GM19193 (cell line): ENCODE results near the gene ALAS1.

Experiments
- POLR2A ChIP-seq: IDR thresholded peaks from 4 replicates; pipeline ENCODE4 v1.6.1; 2011; ENCODE audit not compliant: insufficient read depth, insufficient read length; ENCODE audit errors: extremely low read depth

Gene ALAS1

DNA sequence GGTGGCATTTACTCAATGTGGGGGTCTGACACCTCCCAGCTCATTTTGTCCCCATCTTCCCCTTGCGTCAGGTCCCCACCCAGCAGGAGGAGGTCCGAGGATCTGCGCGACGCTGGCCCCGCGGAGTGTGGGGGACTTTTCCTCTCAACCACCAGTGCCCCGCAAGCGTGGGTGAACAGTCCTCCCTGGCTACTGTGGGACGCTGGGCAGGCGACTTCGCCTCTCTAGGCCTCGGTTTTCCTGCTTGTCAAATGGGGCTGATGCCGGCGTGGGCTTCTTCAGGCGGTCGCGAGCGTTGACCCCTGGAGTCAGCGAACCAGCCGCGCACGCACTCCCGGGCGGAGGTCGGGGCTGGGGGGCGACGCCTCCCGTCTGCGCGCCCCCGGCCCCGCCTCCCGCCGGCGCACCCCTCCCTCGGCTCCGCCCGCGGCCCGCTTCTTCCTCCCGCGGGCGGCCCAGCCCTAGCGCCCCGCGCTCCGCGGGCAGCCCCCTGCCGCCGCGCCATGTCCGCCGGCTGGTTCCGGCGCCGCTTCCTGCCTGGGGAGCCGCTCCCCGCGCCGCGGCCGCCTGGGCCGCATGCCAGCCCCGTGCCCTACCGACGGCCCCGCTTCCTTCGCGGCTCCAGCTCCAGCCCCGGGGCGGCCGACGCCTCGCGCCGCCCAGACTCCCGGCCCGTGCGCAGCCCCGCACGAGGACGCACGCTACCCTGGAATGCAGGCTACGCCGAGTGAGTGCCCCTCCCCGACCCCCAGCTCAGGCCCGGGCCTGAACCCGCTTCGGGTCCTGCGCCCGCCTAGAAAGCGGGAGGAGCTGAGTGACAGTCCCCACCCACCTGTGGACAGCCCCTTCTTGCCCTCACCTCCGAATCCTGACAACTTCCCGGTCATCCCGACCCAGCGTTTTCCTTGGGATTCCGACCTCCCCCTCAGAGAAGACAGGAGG is 47.6 kb downstream of the ALAS1 start, which contains the start of gene PPM1M:
PPM1M (plus strand) TSS at position 438 of the 942 bp plus-strand sequence; CDS start at position 504, 66 bp downstream.
- TF ChIP-seq POLR2A: peak; percentile 40

DNA sequence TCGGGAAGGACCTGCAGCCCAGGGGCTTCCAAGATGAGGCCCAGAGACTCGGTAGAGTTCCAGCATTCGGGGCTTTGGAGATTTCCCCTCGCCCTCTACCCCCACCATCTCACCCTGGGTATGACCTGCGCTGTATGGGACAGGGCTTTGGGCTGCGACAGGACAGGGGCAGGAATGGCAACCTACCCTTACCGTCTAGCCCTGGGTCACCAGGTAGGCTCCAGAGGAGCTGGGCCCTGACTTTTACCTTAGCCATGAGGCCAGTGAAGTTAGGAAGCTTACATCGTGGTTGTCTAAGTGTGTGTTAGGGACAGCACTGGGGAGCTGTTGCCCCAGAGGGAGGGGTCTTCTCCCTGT is 48.3 kb downstream of the ALAS1 start:
- TF ChIP-seq POLR2A: no peak

DNA sequence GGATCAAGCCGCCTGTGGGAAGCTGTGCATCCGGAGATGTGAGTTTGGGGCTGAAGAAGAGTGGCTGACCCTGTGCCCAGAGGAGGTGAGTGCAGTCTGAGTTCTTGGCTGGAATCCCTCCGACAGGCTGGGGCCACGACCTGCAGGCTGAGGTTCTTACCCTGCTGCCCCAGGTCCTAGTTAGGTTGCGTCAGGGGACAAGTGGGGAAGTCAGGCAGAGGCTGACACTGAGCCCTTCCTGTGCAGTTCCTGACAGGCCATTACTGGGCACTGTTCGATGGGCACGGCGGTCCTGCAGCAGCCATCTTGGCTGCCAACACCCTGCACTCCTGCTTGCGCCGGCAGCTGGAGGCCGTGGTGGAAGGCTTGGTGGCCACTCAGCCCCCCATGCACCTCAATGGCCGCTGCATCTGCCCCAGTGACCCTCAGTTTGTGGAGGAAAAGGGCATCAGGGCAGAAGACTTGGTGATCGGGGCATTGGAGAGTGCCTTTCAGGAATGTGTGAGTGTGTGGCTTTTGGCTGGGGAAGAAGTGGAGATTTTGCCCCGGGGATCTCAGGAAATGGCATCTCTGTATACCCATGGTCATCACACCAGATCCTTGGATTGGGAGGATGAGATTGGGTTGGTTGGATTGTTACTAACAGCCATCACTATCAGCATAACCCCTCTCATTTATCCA is 48.9 kb downstream of the ALAS1 start:
- TF ChIP-seq POLR2A: no peak

DNA sequence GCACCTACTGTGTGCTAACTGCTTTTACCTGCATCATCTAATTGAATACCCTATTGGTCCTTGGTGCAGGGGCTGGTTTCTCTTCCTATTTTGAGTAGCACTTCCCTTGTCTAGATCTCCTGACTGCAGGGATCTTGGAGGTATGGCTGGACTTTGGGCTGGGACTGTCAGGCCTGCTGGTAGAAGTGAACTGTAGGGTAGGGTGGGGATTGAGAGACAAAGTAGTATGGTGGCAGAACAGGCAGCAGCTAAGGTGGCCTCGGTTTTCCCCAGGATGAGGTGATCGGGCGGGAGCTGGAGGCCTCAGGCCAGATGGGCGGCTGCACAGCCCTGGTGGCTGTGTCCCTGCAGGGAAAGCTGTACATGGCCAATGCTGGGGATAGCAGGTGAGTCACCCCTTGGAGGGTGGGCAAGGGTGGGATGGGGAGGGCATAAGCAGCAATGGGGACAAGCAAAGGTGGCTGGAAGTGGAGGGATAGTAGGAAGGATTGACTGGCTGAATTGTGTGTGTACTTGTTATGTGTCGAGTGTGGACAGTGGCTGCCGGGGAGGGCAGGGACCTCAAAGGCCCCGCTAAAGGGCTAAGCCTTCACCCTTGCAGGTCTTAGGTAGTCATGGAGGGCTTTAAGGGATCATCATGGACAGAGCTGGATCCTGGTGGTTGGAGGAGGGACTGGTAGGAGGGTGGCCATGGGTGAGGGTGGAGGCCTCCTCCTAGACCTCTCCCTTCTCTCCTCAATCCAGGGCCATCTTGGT is 49.6 kb downstream of the ALAS1 start:
- no peak for TF ChIP-seq POLR2A

DNA sequence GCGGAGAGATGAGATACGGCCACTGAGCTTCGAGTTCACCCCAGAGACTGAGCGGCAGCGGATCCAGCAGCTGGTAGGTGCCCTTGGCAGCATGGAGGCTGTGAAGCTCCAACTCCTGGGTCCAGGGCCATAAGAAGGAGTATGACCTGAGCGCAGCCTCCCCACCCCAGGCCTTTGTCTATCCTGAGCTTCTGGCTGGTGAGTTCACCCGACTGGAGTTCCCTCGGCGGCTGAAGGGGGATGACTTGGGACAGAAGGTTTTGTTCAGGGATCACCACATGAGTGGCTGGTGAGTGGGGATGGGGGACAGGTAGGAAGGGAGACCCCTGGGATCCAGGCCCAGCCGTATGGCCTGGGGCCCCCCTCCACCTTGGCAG is 50.2 kb downstream of the ALAS1 start:
- TF ChIP-seq POLR2A: no peak

DNA sequence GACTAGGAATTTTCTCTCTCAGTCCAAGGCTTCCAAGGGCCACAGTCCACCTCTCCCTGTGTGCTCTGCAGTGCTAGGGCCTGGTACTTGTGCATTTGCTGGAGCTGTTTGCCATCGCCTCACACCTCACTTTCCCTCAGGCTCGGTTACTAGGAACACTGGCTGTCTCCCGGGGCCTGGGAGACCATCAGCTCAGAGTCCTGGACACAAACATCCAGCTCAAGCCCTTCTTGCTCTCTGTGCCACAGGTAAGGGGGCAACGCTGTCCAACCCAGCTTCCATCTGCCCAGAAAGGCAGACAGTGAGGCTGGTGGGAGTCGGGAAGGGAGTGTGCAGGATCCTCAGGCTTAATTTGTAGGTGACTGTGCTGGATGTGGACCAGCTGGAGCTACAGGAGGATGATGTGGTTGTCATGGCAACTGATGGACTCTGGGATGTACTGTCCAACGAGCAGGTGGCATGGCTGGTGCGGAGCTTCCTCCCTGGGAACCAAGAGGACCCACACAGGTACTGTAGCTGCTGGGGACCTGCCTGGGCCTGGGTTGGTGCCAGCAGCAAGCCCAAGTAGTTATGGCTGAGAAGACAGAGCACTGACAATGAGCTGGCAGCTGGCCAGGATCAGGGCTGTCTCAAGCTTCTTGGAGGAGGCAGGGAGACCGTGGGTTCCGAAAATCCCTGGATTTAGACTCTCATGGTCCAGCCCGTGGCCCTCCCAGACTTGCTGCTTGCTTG is 51.0 kb downstream of the ALAS1 start:
- no peak for TF ChIP-seq POLR2A

DNA sequence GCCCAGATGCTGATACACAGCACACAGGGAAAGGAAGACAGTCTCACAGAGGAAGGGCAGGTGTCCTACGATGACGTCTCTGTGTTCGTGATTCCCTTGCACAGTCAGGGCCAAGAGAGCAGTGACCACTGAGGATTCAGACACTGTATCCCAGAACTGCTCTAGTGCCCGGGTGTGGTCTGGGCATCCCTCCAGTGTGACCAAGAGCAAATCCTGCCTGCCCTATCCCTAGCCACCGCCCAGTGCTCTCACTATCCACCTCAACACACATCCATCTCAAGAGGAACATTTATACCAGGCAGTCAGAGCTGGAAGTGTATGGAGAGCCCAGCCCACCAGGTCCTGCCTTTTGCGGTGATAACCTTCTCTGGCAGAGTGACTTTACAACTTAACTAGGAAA is 51.7 kb downstream of the ALAS1 start:
- no peak for TF ChIP-seq POLR2A

DNA sequence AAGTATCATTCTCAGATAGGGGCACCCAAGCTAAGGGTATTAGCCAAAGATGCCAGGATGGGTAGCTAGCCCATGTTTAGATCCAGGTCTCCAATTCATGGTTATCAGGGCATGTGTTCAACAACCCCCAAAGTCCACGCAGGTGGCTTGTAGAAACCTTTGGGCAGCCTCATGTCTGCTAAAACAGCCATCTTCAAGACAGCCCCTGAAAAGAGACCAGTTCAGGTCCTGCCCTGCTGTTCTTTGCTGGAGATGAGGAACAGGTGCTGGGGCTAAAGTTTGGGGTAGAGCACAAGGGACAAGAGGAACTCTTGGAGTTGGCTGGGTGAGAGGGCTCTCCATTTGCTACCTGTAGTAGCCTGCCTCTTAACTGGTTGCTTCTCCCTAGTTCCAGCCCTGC is 52.2 kb downstream of the ALAS1 start:
- TF ChIP-seq POLR2A: no peak

DNA sequence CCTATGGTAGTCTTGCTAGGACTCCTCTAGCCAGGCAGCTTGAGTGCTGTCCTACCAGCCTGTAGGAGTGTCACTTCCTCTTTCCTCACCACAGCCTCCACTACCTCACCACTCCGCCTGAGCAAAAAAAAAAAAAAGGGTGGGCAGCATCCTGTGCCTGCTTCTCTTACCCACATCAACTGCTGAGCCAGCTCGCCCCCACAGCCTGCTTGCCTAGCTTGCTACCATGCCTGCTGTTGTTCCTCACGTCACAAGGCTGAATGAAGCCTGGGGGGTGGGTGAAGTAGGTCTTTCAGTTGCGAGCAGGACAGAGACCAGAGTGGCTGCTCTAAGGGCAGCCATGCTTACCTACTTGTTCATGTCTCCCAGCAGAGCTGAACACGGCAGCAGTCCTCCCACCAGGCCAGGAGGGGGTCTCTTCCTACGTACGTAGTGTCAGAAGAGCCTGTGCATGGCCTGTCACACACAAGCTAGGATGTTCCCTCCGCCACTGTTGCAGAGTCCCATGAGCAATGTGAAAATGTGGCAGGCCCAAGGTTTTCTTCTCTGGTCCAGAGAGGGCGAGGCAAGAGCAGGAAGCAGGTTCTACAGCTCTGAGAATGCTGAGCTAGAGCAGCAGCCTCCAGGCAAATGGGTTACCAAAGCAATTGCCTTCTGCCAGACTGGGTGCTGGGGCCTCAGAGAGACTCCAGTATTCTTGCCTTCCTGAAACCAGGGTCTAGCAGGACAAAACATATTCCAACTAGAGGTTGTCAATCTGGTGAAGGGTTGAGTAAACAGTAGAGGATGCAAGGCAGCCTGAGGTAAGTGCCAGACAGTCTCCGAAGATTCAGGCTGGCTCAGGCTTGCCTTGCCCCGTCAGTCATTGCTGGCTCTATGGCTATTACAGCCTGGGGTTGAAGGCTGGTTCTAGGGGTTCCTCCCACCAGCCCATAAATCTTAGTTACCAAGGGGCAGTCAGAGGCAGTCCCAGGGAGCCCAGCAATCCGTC is 55.6 kb downstream of the ALAS1 start:
- no peak for TF ChIP-seq POLR2A

DNA sequence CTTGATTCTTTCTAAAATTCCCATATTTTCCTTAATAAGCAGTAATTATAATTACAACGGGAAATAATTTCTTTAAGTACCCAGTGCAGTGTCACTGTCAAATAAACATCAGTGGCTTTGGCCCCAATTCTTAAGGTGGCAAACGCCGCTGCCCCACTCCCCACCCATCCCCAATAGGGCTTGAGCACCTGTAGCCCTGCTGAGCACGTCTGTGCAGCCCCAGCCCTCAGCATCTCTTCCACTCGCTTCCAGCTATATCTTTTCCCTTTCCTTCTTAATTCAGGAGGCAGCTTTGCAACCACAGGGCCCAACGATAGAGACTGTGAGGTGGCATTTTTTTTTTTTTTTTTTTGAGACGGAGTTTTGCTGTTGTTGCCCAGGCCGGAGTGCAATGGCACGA is 56.6 kb downstream of the ALAS1 start:
- no peak for TF ChIP-seq POLR2A

DNA sequence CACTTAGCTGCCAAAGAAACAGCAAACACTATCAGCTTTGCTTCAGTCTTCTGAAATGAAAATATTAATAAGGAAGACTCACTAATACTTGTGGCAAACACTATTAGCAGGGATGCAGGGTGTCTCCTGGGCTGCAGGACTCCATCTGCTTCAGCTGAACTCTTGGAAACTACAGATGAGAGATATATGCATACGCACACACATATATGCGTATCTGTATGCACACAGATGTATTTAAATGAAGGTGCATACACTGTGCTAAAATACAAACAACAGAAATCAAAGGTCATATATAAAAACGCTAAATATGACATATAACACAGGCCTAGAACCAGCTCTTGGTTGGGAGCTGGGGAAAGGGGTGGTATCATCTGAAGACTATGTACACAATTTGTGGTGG is 58.2 kb downstream of the ALAS1 start:
- no peak for TF ChIP-seq POLR2A

DNA sequence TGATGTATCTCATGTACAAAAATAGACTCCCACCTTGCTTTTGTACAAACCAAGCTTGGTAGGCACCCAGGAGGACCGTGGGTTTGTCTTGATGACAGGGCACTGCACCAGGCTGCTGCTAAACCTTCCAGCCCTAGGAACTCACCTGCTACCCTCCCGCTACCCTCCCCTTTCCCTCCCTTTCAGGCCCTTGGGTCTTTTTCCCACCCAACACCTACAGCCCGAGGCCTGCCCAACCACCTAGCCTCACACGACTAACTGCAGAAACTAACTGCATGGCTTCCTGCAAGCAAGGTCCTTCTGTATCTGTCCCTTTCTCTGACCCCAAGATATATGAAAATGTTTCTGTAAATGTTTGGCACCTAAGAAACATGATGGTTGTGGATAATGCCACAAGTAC is 58.7 kb downstream of the ALAS1 start:
- TF ChIP-seq POLR2A: no peak

DNA sequence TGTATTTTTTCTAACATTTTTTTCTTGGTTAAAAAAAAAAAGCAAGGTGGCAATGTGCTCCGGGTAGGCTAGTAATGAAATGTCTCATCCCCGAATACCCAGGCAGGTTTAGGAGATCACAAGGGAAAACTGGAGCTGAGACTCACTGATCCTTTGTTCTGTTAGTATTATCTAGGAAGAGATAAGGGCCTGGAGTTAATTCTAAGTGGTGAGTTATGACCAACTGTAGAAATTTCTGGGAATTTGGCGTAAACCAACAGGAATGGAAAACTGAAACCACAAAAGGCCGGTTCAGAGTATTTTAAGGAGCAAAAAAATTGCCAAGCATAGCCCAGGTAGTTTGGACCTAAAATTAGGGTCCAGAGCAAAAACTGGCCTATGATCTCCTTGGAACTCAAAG is 60.0 kb downstream of the ALAS1 start:
- no peak for TF ChIP-seq POLR2A

DNA sequence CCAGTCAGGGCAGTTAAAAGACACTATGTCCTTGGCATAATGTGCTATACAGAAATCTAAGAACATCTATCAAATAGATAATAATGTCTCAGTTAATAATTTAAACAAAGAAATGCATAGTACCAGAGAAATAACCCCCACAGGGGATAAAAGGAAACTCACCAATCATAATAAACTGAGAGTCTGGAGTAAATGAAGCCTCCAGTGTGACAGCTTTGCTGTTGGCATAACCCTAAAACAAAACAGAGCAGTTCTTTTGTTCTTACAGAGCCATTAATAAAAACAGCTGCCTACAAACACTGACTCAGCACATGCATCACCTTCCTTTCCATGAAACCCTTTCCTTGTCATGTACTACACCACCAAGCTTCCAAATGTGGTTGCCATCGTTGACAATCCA is 61.1 kb downstream of the ALAS1 start:
- no peak for TF ChIP-seq POLR2A

DNA sequence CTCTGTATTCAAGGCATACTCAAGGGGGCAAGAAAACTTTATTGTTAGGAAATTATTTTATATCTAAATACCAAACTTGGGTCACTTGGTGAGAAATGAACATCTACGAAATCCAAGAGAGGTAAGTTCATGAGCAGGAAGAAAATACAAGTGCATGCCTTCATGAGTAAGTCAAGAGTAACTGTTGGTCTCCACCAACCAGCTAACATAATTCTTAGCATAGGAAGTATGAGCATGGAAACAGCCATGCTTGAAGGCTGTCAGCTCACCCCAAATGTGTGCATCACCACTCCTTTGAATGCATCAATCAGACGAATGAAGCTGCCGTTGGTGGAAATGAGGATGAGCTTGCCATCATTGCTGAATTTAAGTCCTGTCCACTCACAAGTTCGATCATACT is 61.5 kb downstream of the ALAS1 start:
- TF ChIP-seq POLR2A: no peak
